Parathyroid adenoma (tissue), 2 donors: Measurements from ENCODE around the gene FOXK2.

Source experiments
- H2AFZ ChIP-seq: fragments of 300-600 bp; sonication (generic); one replicate; pipeline ENCODE4 v1.7.0; 2017; ENCODE audit warnings: antibody characterized with exemption, mild to moderate bottlenecking
- H3K27ac ChIP-seq: fragments of 300-600 bp; sonication (generic); one replicate; pipeline ENCODE4 v1.7.0; 2017
- H3K27me3 ChIP-seq: fragments of 300-600 bp; sonication (generic); one replicate; pipeline ENCODE4 v1.7.0; 2017; ENCODE audit warnings: low read length; ENCODE audit not compliant: control insufficient read depth, insufficient read depth
- H3K36me3 ChIP-seq: fragments of 300-600 bp; sonication (generic); one replicate; pipeline ENCODE4 v1.7.0; 2017; ENCODE audit warnings: low read length; ENCODE audit not compliant: control insufficient read depth, insufficient read depth
- H3K4me1 ChIP-seq: fragments of 300-600 bp; sonication (generic); one replicate; pipeline ENCODE4 v1.7.0; 2017; ENCODE audit warnings: control low read depth
- H3K4me2 ChIP-seq: fragments of 300-600 bp; sonication (generic); one replicate; pipeline ENCODE4 v1.7.0; 2017; ENCODE audit warnings: low read length
- H3K4me3 ChIP-seq: fragments of 300-600 bp; sonication (generic); one replicate; pipeline ENCODE4 v1.7.0; 2017; ENCODE audit warnings: low read depth, low read length
- H3K79me2 ChIP-seq: fragments of 300-600 bp; sonication (generic); one replicate; pipeline ENCODE4 v1.7.0; 2017; ENCODE audit warnings: control low read depth
- H3K9ac ChIP-seq: fragments of 300-600 bp; sonication (generic); one replicate; pipeline ENCODE4 v1.7.0; 2017; ENCODE audit warnings: mild to moderate bottlenecking
- H3K9me3 ChIP-seq: fragments of 300-600 bp; sonication (generic); one replicate; pipeline ENCODE4 v1.7.0; 2017; ENCODE audit warnings: low read length; ENCODE audit not compliant: control insufficient read depth
- CTCF ChIP-seq: fragments of 300-600 bp; sonication (generic); IDR thresholded peaks from one replicate; pipeline ENCODE4 v1.7.0; 2017; ENCODE audit warnings: antibody characterized with exemption, mild to moderate bottlenecking
- donor health status: primary hyperparathyroidism.

The FOXK2 gene

GRCh38 chr17:82605939-82606600 is 86.5 kb downstream of the FOXK2 start:
- Histone ChIP-seq H3K4me3 (no peak overlapping the region), H2AFZ (no peak overlapping the region), H3K36me3 (no peaks in the 10 kb centered on the region), H3K9ac (no peak overlapping the region), H3K4me2 (no peak overlapping the region), H3K27me3 (no peaks in the 10 kb centered on the region), H3K9me3 (no peaks in the 10 kb centered on the region), H3K4me1 (no peaks in the 10 kb centered on the region), H3K79me2 (peaks cover 11% of the 10 kb centered on the region), H3K27ac (no peak overlapping the region)
- no peak for TF ChIP-seq CTCF

- H3K27ac ChIP-seq = no peak overlapping the region
- no peak overlapping the region for H3K4me2 ChIP-seq
- no peak for TF ChIP-seq CTCF
- H3K36me3 ChIP-seq = no peaks in the 10 kb centered on the region
- H3K4me1 ChIP-seq = peaks cover 6% of the 10 kb centered on the region
- H3K27me3 ChIP-seq = no peaks in the 10 kb centered on the region
- H3K9me3 ChIP-seq = no peaks in the 10 kb centered on the region
- H3K4me3 ChIP-seq = no peak overlapping the region
- H2AFZ ChIP-seq = no peak overlapping the region
- peaks cover 3% of the 10 kb centered on the region for H3K79me2 ChIP-seq
- H3K9ac ChIP-seq = no peak overlapping the region
Measured at GRCh38 chr17:82608816-82609215, 89.3 kb downstream of the FOXK2 start.

GRCh38 chr17:82609655-82610054 is 90.1 kb downstream of the FOXK2 start:
- H2AFZ ChIP-seq = no peak overlapping the region
- H3K27ac ChIP-seq = no peak overlapping the region
- H3K4me3 ChIP-seq = no peak overlapping the region
- no peak for TF ChIP-seq CTCF
- peaks cover 3% of the 10 kb centered on the region for H3K79me2 ChIP-seq
- H3K9ac ChIP-seq = no peak overlapping the region
- no peaks in the 10 kb centered on the region for H3K9me3 ChIP-seq
- H3K4me2 ChIP-seq = no peak overlapping the region
- no peaks in the 10 kb centered on the region for H3K36me3 ChIP-seq
- no peaks in the 10 kb centered on the region for H3K27me3 ChIP-seq
- peaks cover 6% of the 10 kb centered on the region for H3K4me1 ChIP-seq

GRCh38 chr17:82611140-82612058 is 91.9 kb downstream of the FOXK2 start:
- H3K9ac ChIP-seq = no peak overlapping the region
- peak overlapping the region; percentile 24 for H3K4me3 ChIP-seq
- no peak for TF ChIP-seq CTCF
- H3K4me1 ChIP-seq = peaks cover 6% of the 10 kb centered on the region
- peaks cover 3% of the 10 kb centered on the region for H3K79me2 ChIP-seq
- H3K36me3 ChIP-seq = no peaks in the 10 kb centered on the region
- no peaks in the 10 kb centered on the region for H3K9me3 ChIP-seq
- H3K27ac ChIP-seq = peak overlapping the region; percentile 34
- no peaks in the 10 kb centered on the region for H3K27me3 ChIP-seq
- peak overlapping the region; percentile 57 for H3K4me2 ChIP-seq
- peak overlapping the region; percentile 10 for H2AFZ ChIP-seq
